Immature natural killer cell (primary cell): Measurements from ENCODE around the gene ATP6AP1. TPM values are rescaled to one million over a fixed set of nuclear protein-coding genes. Genes with fewer than 3 reads are reported as not detected.

Source experiments
- DNase-seq, 3 donors: peaks; one replicate each; pipeline ENCODE4 v3.0.0; 2022; ENCODE audit warnings: mixed read lengths in 1 of 3
- H3K27ac Mint-ChIP-seq, 6 donors: one replicate each; pipeline ENCODE4 v1.8.0; 2020; ENCODE audit warnings: mixed read lengths in 6 of 6, mild to moderate bottlenecking in 5 of 6, inconsistent platforms in 4 of 6, moderate library complexity in 3 of 6
- H3K27me3 Mint-ChIP-seq, 3 donors: one replicate each; pipeline ENCODE4 v1.8.0; 2020 to 2021; ENCODE audit warnings: low read depth in 3 of 3, mild to moderate bottlenecking in 3 of 3, mixed read lengths in 3 of 3, moderate library complexity in 3 of 3, inconsistent platforms in 1 of 3
- H3K36me3 Mint-ChIP-seq, 3 donors: one replicate each; pipeline ENCODE4 v1.8.0; 2020; ENCODE audit warnings: mixed read lengths in 3 of 3, inconsistent platforms in 2 of 3, mild to moderate bottlenecking in 2 of 3
- H3K4me1 Mint-ChIP-seq, 2 donors: one replicate each; pipeline ENCODE4 v1.8.0; 2020; ENCODE audit warnings: inconsistent platforms in 2 of 2, mild to moderate bottlenecking in 2 of 2, mixed read lengths in 2 of 2, moderate library complexity in 1 of 2
- H3K4me3 Mint-ChIP-seq, 5 donors: one replicate each; pipeline ENCODE4 v1.8.0; 2020; ENCODE audit warnings: mild to moderate bottlenecking in 5 of 5, mixed read lengths in 5 of 5, inconsistent platforms in 3 of 5, moderate library complexity in 3 of 5
- H3K9me3 Mint-ChIP-seq, 6 donors: one replicate each; pipeline ENCODE4 v1.8.0; 2020; ENCODE audit warnings: mild to moderate bottlenecking in 6 of 6, mixed read lengths in 6 of 6, inconsistent platforms in 4 of 6, moderate library complexity in 3 of 6
- polyA plus RNA-seq, 3 donors: library from polyadenylated mRNA; unstranded; fragments of 300-500 nt; fragmentation: Illumina TruSeq; gene quantifications; one replicate each; pipeline ENCODE4 v1.2.3, GENCODE V29; 2021

The ATP6AP1 gene
- polyA plus RNA-seq, 3 donors from 2014 or later = 98.3 to 193 (median 154) TPM

- H3K9me3 Mint-ChIP-seq = no peaks in the 10 kb centered on the region
- no peak for DNase-seq
- no peaks in the 10 kb centered on the region for H3K36me3 Mint-ChIP-seq
- H3K4me3 Mint-ChIP-seq = no peak overlapping the region
- H3K27me3 Mint-ChIP-seq = peaks cover 7 to 11% (median 10%) of the 10 kb centered on the region in 3 donors
- H3K27ac Mint-ChIP-seq = peak overlapping the region in 1 of 6 donors; percentile 17
- peaks cover 7 to 16% of the 10 kb centered on the region in 2 donors for H3K4me1 Mint-ChIP-seq
Measured at GRCh38 chrX:154482786-154483185, 54.3 kb downstream of the ATP6AP1 start.

GRCh38 chrX:154483325-154483724, 54.8 kb downstream of the ATP6AP1 start:
- Mint-ChIP-seq H3K4me1 (peaks cover 13 to 17% of the 10 kb centered on the region in 2 donors), H3K4me3 (no peak overlapping the region), H3K27ac (peak overlapping the region in 3 of 6 donors; percentile 17 to 81 (median 66))

GRCh38 chrX:154484255-154485149, 56.0 kb downstream of the ATP6AP1 start:
- Mint-ChIP-seq H3K27me3 (peaks cover 1 to 6% (median 4%) of the 10 kb centered on the region in 3 donors), H3K4me1 (peaks cover 19 to 22% of the 10 kb centered on the region in 2 donors), H3K4me3 (peak overlapping the region in 2 of 5 donors; percentile 23 to 33), H3K9me3 (no peaks in the 10 kb centered on the region), H3K27ac (peak overlapping the region in 2 of 6 donors; percentile 57 to 76), H3K36me3 (no peaks in the 10 kb centered on the region)
- DNase-seq = no peak

More at GRCh38 chrX:154483325-154483724, 54.8 kb downstream of the ATP6AP1 start:
- Mint-ChIP-seq H3K36me3 (no peaks in the 10 kb centered on the region), H3K9me3 (no peaks in the 10 kb centered on the region), H3K27me3 (peaks cover 7 to 11% (median 10%) of the 10 kb centered on the region in 3 donors)
- no peak for DNase-seq

GRCh38 chrX:154485150-154486051, 56.9 kb downstream of the ATP6AP1 start:
- Mint-ChIP-seq H3K9me3 (no peaks in the 10 kb centered on the region), H3K4me3 (peak overlapping the region; percentile 49 to 65 (median 57)), H3K27me3 (peaks cover 2 to 10% (median 4%) of the 10 kb centered on the region in 3 donors), H3K36me3 (no peaks in the 10 kb centered on the region), H3K4me1 (peaks cover 22 to 24% of the 10 kb centered on the region in 2 donors), H3K27ac (peak overlapping the region in 5 of 6 donors; percentile 68 to 81 (median 75))
- DNase-seq = peak in 1 of 3 donors; percentile 10

- Mint-ChIP-seq H3K27ac (no peak overlapping the region), H3K36me3 (no peaks in the 10 kb centered on the region), H3K4me1 (peaks cover 22 to 28% of the 10 kb centered on the region in 2 donors), H3K4me3 (peak overlapping the region in 1 of 5 donors; percentile 66), H3K27me3 (peaks cover 3 to 12% (median 6%) of the 10 kb centered on the region in 3 donors), H3K9me3 (no peaks in the 10 kb centered on the region)
- peak; percentile 51 to 56 (median 55) for DNase-seq
Measured at GRCh38 chrX:154486052-154486395, 57.5 kb downstream of the ATP6AP1 start.

Other genes starting within 250 kb of the ATP6AP1 start
- gene OPN1MW, start 246.1 kb upstream of the ATP6AP1 start, polyA plus RNA-seq = not detected
- not detected for gene OPN1MW2, start 208.9 kb upstream of the ATP6AP1 start, polyA plus RNA-seq
- gene OPN1MW3, start 171.1 kb upstream of the ATP6AP1 start, polyA plus RNA-seq = under 1 TPM in 2 of 3 donors, not detected in 1; 0.16 to 0.19 TPM
- gene TEX28, start 133.6 kb upstream of the ATP6AP1 start, polyA plus RNA-seq = under 1 TPM in 1 of 3 donors, not detected in 2; 0.46 TPM
- gene TKTL1, start 132.9 kb upstream of the ATP6AP1 start, polyA plus RNA-seq = 100 to 1,000 TPM in 1 of 3 donors, 10 to 100 TPM in 2; 58.7 to 282 (median 69.8) TPM
- gene FLNA, start 54.0 kb upstream of the ATP6AP1 start, polyA plus RNA-seq = 1,000 to 10,000 TPM in 1 of 3 donors, 100 to 1,000 TPM in 2; 135 to 1,231 (median 241) TPM
- 10 to 100 TPM; 27.2 to 31.2 (median 28.9) TPM for gene EMD, start 49.4 kb upstream of the ATP6AP1 start, polyA plus RNA-seq
- gene RPL10, start 30.3 kb upstream of the ATP6AP1 start, polyA plus RNA-seq = 1,000 to 10,000 TPM; 2,085 to 3,021 (median 2,819) TPM
- 10 to 100 TPM; 14.1 to 21.1 (median 17.8) TPM for gene DNASE1L1, start 19.4 kb upstream of the ATP6AP1 start, polyA plus RNA-seq
- gene TAFAZZIN, start 17.1 kb upstream of the ATP6AP1 start, polyA plus RNA-seq = 10 to 100 TPM; 24.9 to 39.2 (median 32.4) TPM
- 10 to 100 TPM; 20.9 to 37.8 (median 29.2) TPM for gene GDI1, start 8.5 kb downstream of the ATP6AP1 start, polyA plus RNA-seq
- 10 to 100 TPM; 45.2 to 63.3 (median 53.3) TPM for gene FAM50A, start 15.5 kb downstream of the ATP6AP1 start, polyA plus RNA-seq
- gene PLXNA3, start 29.6 kb downstream of the ATP6AP1 start, polyA plus RNA-seq = 1 to 10 TPM in 1 of 3 donors, under 1 TPM in 1, not detected in 1; 0.20 to 1.4 TPM
- gene LAGE3, start 50.6 kb downstream of the ATP6AP1 start, polyA plus RNA-seq = 10 to 100 TPM; 30.5 to 65.0 (median 52.4) TPM
- gene UBL4A, start 57.9 kb downstream of the ATP6AP1 start, polyA plus RNA-seq = 10 to 100 TPM; 56.3 to 68.9 (median 61.2) TPM
- 100 to 1,000 TPM in 1 of 3 donors, 10 to 100 TPM in 2; 53.1 to 110 (median 91.1) TPM for gene SLC10A3, start 62.0 kb downstream of the ATP6AP1 start, polyA plus RNA-seq
- gene FAM3A, start 87.6 kb downstream of the ATP6AP1 start, polyA plus RNA-seq = 10 to 100 TPM; 27.1 to 31.3 (median 30.1) TPM
- 10 to 100 TPM; 10.5 to 24.9 (median 12.1) TPM for gene G6PD, start 118.2 kb downstream of the ATP6AP1 start, polyA plus RNA-seq
- 10 to 100 TPM; 41.4 to 69.4 (median 45.9) TPM for gene IKBKG, start 118.9 kb downstream of the ATP6AP1 start, polyA plus RNA-seq
- not detected for gene CTAG1A, start 156.5 kb downstream of the ATP6AP1 start, polyA plus RNA-seq
- not detected for gene CTAG1B, start 190.6 kb downstream of the ATP6AP1 start, polyA plus RNA-seq
- gene CTAG2, start 224.9 kb downstream of the ATP6AP1 start, polyA plus RNA-seq = not detected